ENCODE results near the gene BACE2. TPM values are rescaled to one million over a fixed set of nuclear protein-coding genes. Genes with fewer than 3 reads are reported as not detected.

BACE2 gene
- polyA plus RNA-seq, 1 donor from 2014 or later, result 0.32 TPM

GRCh38 chr21:41245509-41246135 lies 77.7 kb downstream of the BACE2 start:
- no peak overlapping the region for H2AFZ ChIP-seq (ENCODE audit: low read depth, low read length)
- H3K27me3 ChIP-seq (ENCODE audit: insufficient read depth, low read depth, low read length), result no peaks in the 10 kb centered on the region
- TF ChIP-seq CTCF (IDR thresholded peaks at IDR 0.05; ENCODE audit: poor library complexity, severe bottlenecking) (no peak), RAD21 (conservative IDR thresholded peaks at IDR 0.05) (no peak), POLR2AphosphoS5 (IDR thresholded peaks at IDR 0.05) (no peak), TAF1 (IDR thresholded peaks at IDR 0.05; ENCODE audit: low read depth) (no peak), SMC3 (conservative IDR thresholded peaks at IDR 0.05; ENCODE audit: poor library complexity) (no peak), REST (IDR thresholded peaks at IDR 0.05; ENCODE audit: borderline replicate concordance) (no peak), MXI1 (conservative IDR thresholded peaks at IDR 0.05; ENCODE audit: poor library complexity, severe bottlenecking) (no peak), EZH2 (IDR thresholded peaks at IDR 0.05; ENCODE audit: borderline replicate concordance, insufficient read depth, low read length, poor library complexity, severe bottlenecking) (no peak), EP300 (conservative IDR thresholded peaks at IDR 0.05; ENCODE audit: poor library complexity, severe bottlenecking) (no peak)

GRCh38 chr21:41246808-41247207 lies 78.8 kb downstream of the BACE2 start:
- Histone ChIP-seq H3K79me2 (replicated peaks; ENCODE audit: insufficient read depth, low read length) (no peaks in the 10 kb centered on the region), H3F3A (ENCODE audit: insufficient read depth, low read length, poor library complexity, severe bottlenecking) (no peaks in the 10 kb centered on the region), H3K4me3 (ENCODE audit: low read length) (no peak overlapping the region), H4K20me1 (ENCODE audit: insufficient read depth) (no peaks in the 10 kb centered on the region), H3K9ac (ENCODE audit: low read length) (no peak overlapping the region), H3K4me2 (ENCODE audit: low read length) (no peak overlapping the region), H3K27me3 (ENCODE audit: insufficient read depth, low read depth, low read length) (no peaks in the 10 kb centered on the region), H3K27ac (ENCODE audit: low read length) (no peak overlapping the region), H3K36me3 (ENCODE audit: insufficient read depth, low read length) (no peaks in the 10 kb centered on the region), H3K9me3 (ENCODE audit: low read length) (no peaks in the 10 kb centered on the region), H3K9me2 (ENCODE audit: insufficient read depth, low read length) (no peaks in the 10 kb centered on the region), H2AFZ (ENCODE audit: low read depth, low read length) (no peak overlapping the region)
- no peak for TF ChIP-seq REST (IDR thresholded peaks at IDR 0.05; ENCODE audit: borderline replicate concordance)
- TF ChIP-seq MXI1 (conservative IDR thresholded peaks at IDR 0.05; ENCODE audit: poor library complexity, severe bottlenecking), result no peak
- no peak for TF ChIP-seq POLR2AphosphoS5 (IDR thresholded peaks at IDR 0.05)
- TF ChIP-seq EP300 (conservative IDR thresholded peaks at IDR 0.05; ENCODE audit: poor library complexity, severe bottlenecking), result no peak
- no peak for TF ChIP-seq SMC3 (conservative IDR thresholded peaks at IDR 0.05; ENCODE audit: poor library complexity)
- no peak for TF ChIP-seq TAF1 (IDR thresholded peaks at IDR 0.05; ENCODE audit: low read depth)
- no peak for TF ChIP-seq RAD21 (conservative IDR thresholded peaks at IDR 0.05)
- TF ChIP-seq CTCF (IDR thresholded peaks at IDR 0.05; ENCODE audit: poor library complexity, severe bottlenecking), result no peak
- no peak for TF ChIP-seq EZH2 (IDR thresholded peaks at IDR 0.05; ENCODE audit: borderline replicate concordance, insufficient read depth, low read length, poor library complexity, severe bottlenecking)

More at GRCh38 chr21:41245509-41246135, 77.7 kb downstream of the BACE2 start:
- Histone ChIP-seq H3K36me3 (ENCODE audit: insufficient read depth, low read length) (no peaks in the 10 kb centered on the region), H3K9ac (ENCODE audit: low read length) (no peak overlapping the region), H3K9me2 (ENCODE audit: insufficient read depth, low read length) (no peaks in the 10 kb centered on the region), H3K9me3 (ENCODE audit: low read length) (no peaks in the 10 kb centered on the region), H3K4me2 (ENCODE audit: low read length) (no peak overlapping the region), H3F3A (ENCODE audit: insufficient read depth, low read length, poor library complexity, severe bottlenecking) (no peaks in the 10 kb centered on the region), H3K27ac (ENCODE audit: low read length) (no peak overlapping the region), H3K4me3 (ENCODE audit: low read length) (no peak overlapping the region), H3K79me2 (replicated peaks; ENCODE audit: insufficient read depth, low read length) (no peaks in the 10 kb centered on the region), H4K20me1 (ENCODE audit: insufficient read depth) (no peaks in the 10 kb centered on the region)
